Prostate gland (tissue), 2 donors: ENCODE results near the gene HCN3.

ENCODE experiments used
- CTCF ChIP-seq, 4 experiments: fragments of 200-600 bp in 2 of 4; fragments of 450-650 bp in 2 of 4; sonication (generic) in 2 of 4; IDR thresholded peaks; 1 replicate in 3 of 4; 2 replicates in 1 of 4; pipeline ENCODE4 v1.5.1; 2016 to 2019; ENCODE audit warnings: antibody characterized with exemption in 4 of 4, mild to moderate bottlenecking in 2 of 4, moderate library complexity in 2 of 4
- POLR2A ChIP-seq: fragments of 450-650 bp; IDR thresholded peaks from one replicate; pipeline ENCODE4 v1.6.1; 2016; ENCODE audit warnings: antibody characterized with exemption, mild to moderate bottlenecking

- TF ChIP-seq CTCF (IDR thresholded peaks at IDR 0.05) (no peak), POLR2A (no peak)
Observed at GRCh38 chr1:155322571-155322952, 45.3 kb downstream of the HCN3 start.
